H1 (cell line): Measurements from ENCODE around the gene DPPA4.

Source experiments
- CTCF ChIP-seq, 3 experiments: IDR thresholded peaks; 1 replicate in 2 of 3; 2 replicates in 1 of 3; pipeline versions ENCODE4 v1.5.1 to v1.6.1; 2011; ENCODE audit warnings: low read length in 3 of 3, mild to moderate bottlenecking in 3 of 3, inconsistent platforms in 2 of 3, low read depth in 1 of 3, moderate library complexity in 1 of 3; ENCODE audit not compliant: insufficient read depth in 1 of 3; ENCODE audit errors: control extremely low read depth in 1 of 3
- EP300 ChIP-seq, 2 experiments: IDR thresholded peaks; 1 replicate in 1 of 2; 2 replicates in 1 of 2; pipeline ENCODE4 v1.6.1; 2011 to 2012; ENCODE audit warnings: low read depth in 2 of 2, low read length in 2 of 2, mild to moderate bottlenecking in 2 of 2, borderline replicate concordance in 1 of 2, inconsistent platforms in 1 of 2, moderate library complexity in 1 of 2
- GTF2F1 ChIP-seq: IDR thresholded peaks from 2 replicates; pipeline ENCODE4 v1.6.1; 2012; ENCODE audit warnings: low read depth, low read length, improper control_type of control experiment, borderline replicate concordance
- KDM5A ChIP-seq: fragments of 200-600 bp; IDR thresholded peaks from 2 replicates; pipeline ENCODE4 v1.7.1; 2012; ENCODE audit warnings: mild to moderate bottlenecking, low read length, inconsistent platforms, mixed read lengths
- MAX ChIP-seq: IDR thresholded peaks from 2 replicates; pipeline ENCODE4 v1.6.1; 2012; ENCODE audit warnings: inconsistent platforms
- RBBP5 ChIP-seq: IDR thresholded peaks from 2 replicates; pipeline ENCODE4 v1.7.1; 2012; ENCODE audit warnings: low read depth, mild to moderate bottlenecking, inconsistent platforms, low read length, moderate library complexity, borderline replicate concordance
- RFX5 ChIP-seq: IDR thresholded peaks from 2 replicates; pipeline ENCODE4 v1.6.1; 2011; ENCODE audit warnings: low read depth, low read length, improper control_type of control experiment, borderline replicate concordance
- SRF ChIP-seq: IDR thresholded peaks from 2 replicates; pipeline ENCODE4 v1.6.1; 2011; ENCODE audit warnings: mild to moderate bottlenecking, low read depth, low read length, moderate library complexity
- TAF1 ChIP-seq: IDR thresholded peaks from 2 replicates; pipeline ENCODE4 v1.6.1; 2011; ENCODE audit warnings: mild to moderate bottlenecking, low read depth, low read length
- TF ChIP-seq, protein P1 (sequence below): IDR thresholded peaks from 2 replicates; pipeline ENCODE4 v1.6.1; 2012; ENCODE audit warnings: low read length, inconsistent platforms

DNA sequence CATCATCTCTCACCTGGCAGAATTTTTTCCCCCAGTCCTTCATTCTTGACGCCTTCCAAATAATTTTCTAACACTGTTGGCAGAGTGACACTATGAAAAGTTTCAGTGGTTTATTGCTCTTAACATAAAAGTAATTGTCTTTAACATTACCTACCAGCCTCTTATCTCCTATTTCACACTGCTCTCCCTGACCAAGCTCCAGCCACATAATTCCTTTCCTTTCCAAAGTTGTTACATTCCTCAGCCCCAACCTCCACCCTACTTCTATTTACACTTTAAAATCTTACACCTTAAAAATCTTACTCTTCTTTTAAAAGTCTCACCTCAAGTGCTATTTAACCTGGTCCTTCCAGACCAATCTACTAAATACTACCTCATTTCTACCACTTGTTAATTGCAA, 2.8 kb downstream of the DPPA4 start:
- TF ChIP-seq RBBP5 (no peak), EP300 (IDR thresholded peaks at IDR 0.05; ENCODE audit: borderline replicate concordance in 1 of 2, low read depth in 2 of 2, low read length in 2 of 2) (no peak), SRF (no peak), GTF2F1 (no peak), CTCF (IDR thresholded peaks at IDR 0.05; ENCODE audit: control extremely low read depth in 1 of 3, insufficient read depth in 1 of 3, low read depth in 1 of 3, low read length in 3 of 3) (no peak), KDM5A (no peak), MAX (no peak), RFX5 (no peak), TAF1 (no peak)
- TF ChIP-seq, protein P1, sequence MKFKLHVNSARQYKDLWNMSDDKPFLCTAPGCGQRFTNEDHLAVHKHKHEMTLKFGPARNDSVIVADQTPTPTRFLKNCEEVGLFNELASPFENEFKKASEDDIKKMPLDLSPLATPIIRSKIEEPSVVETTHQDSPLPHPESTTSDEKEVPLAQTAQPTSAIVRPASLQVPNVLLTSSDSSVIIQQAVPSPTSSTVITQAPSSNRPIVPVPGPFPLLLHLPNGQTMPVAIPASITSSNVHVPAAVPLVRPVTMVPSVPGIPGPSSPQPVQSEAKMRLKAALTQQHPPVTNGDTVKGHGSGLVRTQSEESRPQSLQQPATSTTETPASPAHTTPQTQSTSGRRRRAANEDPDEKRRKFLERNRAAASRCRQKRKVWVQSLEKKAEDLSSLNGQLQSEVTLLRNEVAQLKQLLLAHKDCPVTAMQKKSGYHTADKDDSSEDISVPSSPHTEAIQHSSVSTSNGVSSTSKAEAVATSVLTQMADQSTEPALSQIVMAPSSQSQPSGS = no peak
